HG03097 (cell line): ENCODE results near the gene TRAPPC14.
A peak's percentile ranks its signal among the peaks of the same experiment; 100 is the strongest.
"Not testable (repeated sequence)": the region's sequence is repeated elsewhere in the genome, so short reads cannot be mapped to it uniquely, and the experiment has no call there.

ENCODE experiments used
- ATAC-seq: cut with Tn5 transposase; IDR thresholded peaks from one replicate; pipeline ENCODE4 v1.9.1; 2021; ENCODE audit not compliant: unreplicated experiment, low FRiP score

Gene TRAPPC14

DNA sequence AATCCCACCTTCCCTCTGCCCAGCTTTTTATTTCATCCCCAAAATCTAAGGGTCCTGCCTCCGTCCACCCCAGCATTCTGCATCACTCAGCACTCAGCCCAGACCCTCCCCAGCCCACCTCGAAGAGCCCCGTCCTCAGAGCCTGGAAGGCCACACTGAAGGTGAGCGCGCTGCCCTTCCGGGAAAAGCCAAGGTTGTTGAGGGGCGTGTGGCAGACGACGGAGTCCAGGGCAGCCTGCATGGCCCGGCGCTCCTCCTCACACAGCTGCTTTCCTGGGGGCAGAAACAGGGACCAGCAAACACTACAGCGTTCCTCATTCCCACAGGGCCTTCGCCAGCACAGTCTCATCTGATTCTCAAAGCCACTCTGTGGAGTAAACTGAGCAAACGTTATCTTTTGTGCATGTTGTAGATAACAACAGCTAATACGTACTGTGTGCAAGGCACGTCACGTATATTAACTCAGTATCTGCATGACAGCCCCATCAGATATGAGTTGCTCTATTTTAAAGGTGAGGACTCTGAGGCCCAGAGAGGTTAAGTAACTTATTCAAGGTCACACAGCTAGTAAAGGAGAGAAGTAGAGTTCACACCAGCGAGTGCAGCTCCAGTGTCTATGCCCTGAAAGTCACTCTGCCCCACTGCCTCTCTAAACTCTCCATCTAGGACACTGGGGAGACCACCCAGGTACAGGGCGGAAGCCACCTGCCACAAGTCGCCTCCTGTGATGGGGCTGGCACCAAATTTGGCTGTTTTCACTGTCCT, 2.8 kb downstream of the TRAPPC14 start:
- ATAC-seq: no peak

DNA sequence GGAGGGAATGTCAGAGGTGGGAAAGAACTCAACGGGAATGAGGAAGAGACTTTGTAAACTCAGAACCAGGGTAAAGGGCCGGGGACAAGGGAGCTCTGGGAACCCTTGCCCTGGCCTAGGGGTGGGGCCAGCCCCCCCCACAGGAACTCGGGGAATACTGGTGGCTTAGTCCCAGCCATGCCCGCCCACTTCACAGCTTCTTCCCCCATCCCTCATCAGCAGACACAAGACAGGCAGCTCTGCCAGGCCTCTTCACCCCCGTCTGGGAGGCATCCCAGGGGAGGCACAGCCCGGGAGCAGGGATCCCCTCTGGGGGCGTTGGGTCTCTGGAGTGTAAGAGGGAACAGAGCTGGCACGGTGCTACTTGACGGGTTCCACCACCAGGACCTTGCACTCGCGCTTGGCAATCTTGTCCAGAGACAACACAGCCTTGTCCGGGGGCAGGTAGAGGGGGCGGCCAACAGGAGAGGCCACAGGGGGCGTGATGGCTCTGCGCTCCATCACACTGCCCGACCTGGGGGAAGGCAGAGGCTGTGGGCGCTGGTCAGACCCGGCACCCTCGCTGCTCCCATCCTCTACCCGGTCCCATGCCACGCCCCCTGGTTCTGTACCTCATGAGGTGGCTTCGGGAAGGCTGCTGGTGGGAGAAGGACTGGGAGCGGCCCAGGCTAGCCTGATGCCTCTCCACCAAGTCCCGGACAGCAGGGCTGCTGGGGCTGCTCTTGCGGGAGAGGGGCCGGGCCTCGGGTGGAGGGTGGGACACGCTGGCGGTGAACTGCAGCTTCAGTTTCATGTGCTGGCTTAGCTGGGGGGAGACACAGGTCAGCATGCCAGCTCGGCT, 3.7 kb downstream of the TRAPPC14 start:
- no peak for ATAC-seq

DNA sequence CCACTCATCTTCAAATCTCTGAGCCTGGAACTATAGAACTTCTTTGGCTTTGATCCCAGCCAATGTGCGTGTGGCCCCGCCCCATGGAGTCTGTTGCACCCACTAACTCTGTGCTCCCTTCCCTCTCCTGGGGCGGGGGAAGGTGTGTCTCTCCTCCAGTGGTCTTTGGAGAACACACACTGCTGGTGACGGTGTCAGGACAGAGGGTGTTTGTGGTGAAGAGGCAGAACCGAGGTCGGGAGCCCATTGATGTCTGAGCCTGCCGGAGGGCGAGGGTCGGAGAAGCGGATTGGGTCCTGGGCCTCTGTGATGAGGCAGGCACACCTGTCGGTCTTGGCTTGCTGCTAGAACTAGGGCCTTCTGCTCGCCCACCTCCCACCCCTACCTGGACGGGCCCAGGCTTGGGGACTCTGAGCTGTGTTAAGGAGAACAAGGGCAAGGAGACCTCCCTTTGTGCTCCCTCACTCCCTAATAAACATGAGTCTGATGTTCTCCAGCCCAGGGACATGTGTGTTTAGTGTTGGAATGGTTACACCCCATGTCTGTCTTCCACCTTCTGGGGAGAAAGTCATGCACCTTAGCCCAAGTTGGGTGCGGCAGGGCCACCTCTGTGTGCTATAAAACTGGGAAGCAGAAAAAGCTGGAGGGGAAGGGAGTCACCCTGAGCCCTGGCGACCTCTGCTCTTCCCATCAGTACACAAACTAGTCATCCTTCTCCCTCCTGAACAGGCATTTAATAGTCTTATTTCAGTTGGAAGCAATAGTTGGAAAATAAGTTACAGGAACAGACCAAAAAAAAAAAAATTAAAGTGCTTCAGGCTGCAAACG, 4.6 kb downstream of the TRAPPC14 start:
- no peak for ATAC-seq

DNA sequence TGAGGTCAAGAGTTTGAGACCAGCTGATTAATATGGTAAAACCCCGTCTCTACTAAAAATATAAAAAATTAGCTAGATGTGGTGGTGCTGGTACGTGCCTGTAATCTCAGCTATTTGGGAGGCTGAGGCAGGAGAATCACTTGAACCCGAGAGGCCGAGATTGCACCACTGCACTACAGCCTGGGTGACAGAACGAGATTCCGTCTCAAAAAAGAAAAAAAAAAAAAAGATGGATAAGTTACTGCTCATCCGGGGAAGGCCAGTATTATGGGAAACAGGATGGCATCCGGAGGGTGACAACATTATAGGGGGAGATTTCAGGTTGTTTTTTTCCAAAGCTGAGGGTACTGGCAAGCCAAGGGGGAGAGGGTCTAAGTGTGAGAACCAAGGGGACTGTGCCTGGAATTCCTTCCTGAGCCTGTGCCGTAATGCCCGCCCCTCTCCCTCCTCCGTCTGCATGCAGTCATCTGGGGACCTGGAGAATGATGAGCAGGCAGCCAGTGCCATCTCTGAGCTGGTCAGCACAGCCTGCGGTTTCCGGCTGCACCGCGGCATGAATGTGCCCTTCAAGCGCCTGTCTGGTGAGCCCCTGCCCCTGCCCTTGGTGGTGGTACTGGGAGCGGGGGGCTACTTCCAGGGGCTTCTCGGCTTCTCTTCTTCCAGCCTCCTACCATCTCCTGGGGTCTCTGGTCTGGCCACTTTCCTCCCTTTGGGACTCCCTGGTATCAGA, 5.4 kb downstream of the TRAPPC14 start:
- no peak for ATAC-seq

DNA sequence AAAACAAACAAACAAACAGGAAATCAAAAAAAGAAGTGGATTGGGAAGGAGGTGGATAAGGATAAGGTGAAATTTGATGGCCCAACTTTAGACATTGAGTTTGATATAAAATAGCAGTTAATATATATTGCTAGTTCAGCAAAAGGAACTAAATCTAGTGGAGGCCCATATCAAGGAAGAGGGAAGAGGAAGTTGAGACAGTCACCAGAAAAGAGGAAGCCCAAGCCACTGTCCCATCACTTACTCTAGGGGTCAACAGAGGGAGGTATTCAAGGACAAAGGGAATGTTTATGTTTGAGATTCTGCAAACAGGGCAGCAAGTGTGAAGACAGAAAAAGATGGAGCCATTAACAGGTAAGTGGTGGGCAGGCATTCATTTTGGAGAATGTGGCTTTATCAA, 6.1 kb downstream of the TRAPPC14 start:
- ATAC-seq: no peak

DNA sequence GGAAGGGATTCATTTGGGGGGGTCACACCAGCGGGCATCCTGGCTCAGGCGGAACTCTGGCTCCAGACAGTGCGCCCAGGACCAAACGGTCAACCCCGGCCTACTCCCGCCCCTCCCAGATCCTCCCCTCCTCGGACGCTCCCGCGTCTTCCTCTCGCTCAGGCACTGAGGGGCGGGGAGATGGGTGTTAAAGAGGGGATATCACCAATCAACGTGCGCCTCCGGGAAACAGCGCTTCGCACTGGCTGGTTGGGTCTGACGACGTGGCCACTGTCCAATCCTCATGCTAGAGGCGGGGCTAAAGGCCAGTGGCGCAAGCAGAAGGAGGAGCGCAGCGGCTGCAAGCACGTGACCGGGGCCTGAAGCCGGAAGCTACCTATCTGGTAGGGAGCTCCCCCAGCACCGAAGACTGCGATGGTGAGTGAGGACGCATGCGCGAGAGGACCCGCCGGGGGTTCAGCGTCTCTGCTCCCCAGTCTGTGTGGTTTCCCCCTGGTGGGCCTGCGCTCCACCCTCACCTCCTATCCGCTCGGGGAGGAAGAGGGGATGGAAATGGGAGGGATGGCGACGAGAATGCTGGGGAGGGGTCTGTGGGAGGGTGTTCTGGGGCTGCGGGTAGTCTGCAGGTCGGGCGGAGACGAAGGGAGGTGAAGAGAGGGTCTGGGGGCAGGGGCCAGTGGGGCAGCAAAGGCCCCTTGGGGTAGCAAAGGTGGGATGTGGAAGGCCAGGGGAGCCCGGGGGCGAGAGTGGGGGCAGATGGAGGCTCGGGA, 9.8 kb downstream of the TRAPPC14 start, which contains the start of gene LAMTOR4:
TSS of gene LAMTOR4 (plus strand) at position 360 of the 770 bp plus-strand sequence. CDS start at position 415, 55 bp downstream.
- peak; percentile 98 for ATAC-seq

DNA sequence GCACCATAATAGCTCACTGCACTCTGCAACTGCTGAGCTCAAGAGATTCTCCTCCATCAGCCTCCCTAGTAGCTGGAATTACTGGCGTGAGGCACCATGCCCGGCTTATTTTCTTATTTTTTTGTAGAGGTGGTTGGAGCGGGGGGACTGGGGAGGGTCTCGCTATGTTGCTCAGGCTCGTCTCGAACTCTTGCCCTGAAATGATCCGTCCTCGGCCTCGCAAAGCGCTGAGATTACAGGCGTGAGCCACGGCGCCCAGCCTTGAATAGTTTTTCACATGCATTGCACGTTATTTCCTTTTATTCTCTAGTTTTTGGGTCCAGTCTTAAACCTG, 10.3 kb downstream of the TRAPPC14 start:
- no peak for ATAC-seq

DNA sequence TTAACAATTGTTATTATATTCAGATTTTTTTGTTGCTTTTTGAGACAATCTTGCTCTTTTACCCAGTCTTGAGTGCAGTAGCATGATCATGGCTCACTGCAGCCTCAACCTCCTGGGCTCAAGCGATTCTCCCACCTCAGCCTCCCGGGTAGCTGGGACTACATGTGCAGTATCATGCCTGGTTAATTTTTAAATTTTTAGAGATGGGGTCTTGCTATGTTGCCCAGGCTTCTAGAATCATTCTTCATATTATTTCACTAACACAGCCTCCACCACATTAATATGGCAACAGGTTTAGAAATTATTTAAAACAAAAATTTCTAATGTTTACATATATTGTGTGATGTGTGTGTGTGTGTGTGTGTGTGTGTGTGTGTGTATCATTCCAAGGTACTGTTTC, 11.2 kb downstream of the TRAPPC14 start:
- no peak for ATAC-seq

DNA sequence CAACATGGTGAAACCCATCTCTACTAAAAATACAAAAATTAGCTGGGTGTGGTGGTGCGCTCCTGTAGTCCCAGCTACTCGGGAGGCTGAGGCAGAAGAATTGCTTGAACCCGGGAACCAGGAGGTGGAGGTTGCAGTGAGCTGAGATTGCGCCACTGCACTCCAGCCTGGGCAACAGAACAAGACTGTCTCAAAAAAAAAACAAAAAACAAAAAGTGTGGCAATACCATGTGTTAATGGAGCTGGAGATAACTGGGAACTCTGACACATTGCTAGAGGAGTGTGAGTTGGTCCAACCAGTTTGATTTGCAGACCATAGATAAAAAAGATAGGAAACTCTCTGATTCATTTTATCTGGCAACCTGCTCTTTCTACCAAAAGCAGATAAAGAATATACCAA, 12.2 kb downstream of the TRAPPC14 start:
- not testable (repeated sequence) for ATAC-seq

DNA sequence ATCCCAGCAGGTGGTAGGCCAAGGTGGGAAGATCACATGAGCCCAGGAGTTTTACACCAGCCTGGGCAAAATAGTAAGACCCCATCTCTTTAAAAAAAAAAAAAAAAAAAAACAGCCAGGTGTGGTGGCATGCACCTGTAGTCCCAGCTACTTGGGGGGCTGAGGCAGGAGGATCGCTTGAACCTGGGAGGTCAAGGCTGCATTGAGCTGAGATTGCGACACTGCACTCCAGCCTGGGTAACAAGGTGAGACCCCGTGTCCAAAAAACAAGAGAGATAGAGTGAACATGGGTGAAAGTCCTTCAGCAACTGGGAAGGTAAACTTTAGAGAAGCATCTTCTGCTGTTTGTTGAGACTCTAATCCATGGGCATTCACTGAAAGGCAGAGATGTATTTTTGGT, 16.1 kb downstream of the TRAPPC14 start:
- no peak for ATAC-seq

DNA sequence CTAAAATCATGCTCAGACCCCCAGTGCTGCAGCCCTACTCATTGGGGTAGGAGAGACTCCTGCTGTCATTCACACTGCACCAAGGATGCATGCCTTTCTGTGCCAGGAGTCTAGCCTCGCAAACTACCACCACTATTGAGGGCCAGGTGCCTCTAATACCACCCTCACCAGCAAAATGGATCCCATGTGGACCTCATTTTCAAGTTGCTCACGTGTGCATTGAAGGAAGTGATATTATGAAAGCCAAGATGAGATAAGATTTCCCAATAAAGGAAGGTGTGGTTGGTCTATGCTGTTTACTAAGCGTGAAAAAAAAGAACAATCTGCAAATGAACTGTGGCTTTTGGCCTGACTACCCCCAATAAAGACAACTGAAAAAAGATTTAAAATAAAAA, 17.0 kb downstream of the TRAPPC14 start:
- no peak for ATAC-seq

DNA sequence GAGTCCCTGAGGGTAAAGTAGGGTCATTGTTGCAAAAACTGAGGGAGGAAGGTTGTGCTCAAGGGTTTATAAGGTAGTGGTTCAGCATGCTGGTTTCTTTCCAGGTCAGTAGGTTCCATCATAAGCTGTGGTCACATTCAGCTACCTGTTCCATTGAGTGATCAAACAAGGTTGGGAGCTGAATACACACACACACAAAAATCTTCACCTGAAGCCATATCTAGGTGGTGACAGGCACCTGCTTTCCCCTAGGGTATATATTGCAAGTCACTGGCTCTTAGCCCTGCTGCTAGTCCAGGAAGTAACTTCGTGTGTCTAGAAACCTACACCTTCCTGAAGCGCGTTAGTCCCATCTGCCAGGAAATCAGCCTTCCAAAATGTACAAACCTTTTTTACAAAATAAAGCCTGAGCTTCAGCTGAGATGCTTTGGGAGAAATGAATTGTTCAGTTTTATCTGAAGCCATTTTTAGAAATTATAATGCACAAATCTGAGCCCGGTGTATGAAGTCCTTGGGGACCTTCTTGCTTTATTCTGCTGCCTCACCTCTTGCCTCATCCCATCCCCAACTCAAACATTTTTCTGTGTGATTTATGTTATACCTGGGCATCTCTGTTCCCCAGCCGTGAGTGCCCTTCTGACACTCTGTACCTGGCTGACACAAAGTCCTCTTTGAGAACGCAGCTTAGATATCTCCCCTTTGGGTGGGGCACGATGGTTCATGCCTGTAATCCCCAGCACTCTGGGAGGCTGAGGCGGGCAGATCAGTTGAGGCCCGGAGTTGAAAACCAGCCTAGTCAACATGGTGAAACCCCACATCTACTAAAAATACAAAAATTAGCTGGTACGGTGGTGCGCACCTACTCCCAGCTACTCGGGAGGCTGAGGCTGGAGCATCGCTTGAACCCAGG, 20.4 kb downstream of the TRAPPC14 start:
- no peak for ATAC-seq

DNA sequence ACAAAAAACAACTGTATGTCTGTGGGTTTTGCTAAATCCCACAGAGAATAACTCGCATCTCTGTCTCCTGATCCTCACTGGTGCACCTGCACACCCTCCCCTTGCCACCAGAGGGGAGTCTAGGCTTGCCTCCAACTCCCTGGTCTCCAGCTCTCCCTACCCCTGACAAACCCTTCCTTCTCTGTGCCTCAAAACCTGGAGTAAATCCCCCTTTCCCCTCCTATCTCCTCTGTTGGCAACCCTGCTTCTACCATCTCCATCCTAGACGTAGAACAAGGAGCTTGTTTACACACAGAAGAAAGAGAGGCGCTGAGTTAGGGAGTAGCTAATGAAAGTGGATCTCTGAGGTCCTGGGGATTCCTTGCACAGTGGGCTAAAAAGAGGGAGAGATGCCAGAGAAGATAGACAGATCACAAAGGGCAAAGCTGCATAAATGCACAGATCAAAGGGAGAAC, 25.8 kb downstream of the TRAPPC14 start:
- peak; percentile 49 for ATAC-seq

DNA sequence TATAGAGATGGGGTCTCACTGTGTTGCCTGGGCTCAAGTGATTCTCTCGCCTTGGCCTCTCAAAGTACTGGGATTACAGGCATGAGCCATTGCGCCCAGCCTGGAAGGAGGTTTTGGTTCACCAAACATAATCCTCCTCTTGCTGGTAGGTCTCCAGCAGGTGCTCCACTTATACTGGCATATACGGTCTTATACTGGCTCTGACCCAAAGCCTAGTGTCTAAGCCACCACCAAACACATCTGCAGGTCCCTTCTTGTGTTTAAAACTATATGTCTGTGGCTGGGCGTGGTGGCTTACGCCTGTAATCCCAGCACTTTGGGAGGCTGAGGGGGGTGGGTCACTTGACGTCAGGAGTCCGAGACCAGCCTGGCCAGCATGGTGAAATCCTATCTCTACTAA, 26.4 kb downstream of the TRAPPC14 start:
- no peak for ATAC-seq

DNA sequence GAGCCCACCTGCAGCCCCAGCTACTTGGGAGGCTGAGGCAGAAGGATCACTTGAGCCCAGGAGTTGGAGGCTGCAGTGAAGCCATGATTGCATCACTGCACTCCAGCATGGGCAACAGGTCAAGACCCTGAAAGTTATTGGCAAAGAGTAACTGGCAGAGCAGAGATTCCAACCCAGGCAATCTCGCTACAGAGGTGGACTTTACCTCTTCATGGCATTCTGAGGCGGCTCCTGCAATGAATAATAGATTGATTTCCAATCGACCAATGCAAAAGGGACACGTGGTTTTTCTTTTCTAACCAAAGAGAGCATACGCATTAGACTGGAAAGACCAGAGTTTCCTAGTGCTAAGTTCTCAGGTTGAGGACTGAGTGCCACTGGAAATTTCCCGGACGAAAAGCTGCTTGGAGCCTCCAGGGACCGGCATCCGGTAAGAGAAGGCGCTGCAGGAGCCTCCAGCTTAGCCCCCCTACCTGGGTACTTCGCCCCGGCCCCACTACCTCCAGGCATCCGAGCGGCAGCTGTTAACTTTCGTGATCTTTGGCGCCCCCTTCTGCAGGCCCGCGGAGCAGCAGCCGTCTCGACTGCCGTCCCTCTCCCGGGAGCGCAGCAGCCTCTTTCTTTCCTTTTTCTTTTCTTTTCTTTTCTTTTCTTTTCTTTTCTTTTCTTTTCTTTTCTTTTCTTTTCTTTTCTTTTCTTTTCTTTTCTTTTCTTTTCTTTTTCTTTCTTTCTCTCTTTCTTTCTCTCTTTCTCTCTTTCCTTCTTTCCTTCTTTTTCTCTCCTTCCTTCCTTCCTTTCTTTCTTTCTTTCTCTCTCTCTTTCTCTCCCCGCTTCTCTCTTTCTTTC, 27.7 kb downstream of the TRAPPC14 start:
- ATAC-seq: no peak

DNA sequence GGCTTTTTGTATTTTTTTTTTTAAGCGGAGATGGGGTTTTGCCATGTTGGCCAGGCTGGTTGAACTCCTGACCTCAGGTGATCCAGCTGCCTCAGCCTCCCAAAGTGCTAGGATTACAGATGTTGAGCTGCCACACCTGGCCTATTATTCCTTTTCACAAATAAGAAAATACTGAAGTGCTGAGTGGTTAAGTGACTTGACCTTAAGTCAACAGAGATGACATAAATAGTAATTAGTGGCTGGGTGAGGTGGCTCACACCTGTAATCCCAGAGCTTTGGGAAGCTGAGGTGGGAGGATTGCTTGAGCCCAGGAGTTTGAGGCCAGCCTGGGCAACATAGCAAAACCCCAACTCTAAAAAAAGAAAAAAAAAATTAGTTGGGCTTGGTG, 28.3 kb downstream of the TRAPPC14 start:
- ATAC-seq: not testable (repeated sequence)

DNA sequence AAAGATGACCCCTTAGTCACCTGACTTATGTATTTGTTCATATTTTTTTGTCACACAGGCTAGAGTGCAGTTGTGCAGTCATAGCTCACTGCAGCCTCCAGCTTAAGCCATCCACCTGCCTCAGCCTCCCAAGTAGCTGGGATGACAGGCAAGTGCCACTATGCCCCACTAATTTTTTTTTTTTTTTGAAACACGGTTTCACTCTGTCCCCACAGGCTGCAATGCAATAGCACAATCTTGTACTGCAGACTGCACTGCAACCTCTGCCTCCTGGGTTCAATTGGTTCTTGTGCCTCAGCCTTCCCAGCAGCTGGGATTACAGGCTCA, 29.9 kb downstream of the TRAPPC14 start:
- no peak for ATAC-seq
